Stimulated activated CD4-positive, alpha-beta T cell treated with anti-CD3 and anti-CD28 coated beads, Interleukin-1b, Interleukin-23, amount 100 ng/mL, for 1 hour (primary cell): ENCODE results near the gene BNC2.

Experiments used
- DNase-seq, 2 donors: peaks; one replicate each; pipeline ENCODE4 v3.0.0-alpha.2; 2020; ENCODE audit warnings: low read depth in 2 of 2

Gene BNC2

DNA sequence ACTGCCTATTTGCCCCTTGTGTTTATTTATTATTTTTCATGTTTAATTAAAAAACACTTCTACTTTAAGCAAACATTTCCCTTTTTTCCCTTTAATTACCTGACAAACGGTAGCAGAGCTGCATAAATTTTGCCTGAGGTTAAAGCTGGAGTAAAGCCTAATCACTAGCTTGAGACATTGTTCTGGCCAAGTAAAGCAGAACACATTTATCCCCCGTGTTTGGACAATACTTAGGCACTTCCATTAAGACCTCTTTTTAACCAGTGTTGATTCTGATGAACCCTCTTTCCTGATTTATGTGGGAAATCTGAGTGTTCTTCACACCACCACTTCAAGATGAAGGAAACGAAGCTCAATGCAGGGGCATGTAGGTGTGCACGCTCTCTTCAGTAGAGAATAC, 54.5 kb downstream of the BNC2 start:
- no peak for DNase-seq

DNA sequence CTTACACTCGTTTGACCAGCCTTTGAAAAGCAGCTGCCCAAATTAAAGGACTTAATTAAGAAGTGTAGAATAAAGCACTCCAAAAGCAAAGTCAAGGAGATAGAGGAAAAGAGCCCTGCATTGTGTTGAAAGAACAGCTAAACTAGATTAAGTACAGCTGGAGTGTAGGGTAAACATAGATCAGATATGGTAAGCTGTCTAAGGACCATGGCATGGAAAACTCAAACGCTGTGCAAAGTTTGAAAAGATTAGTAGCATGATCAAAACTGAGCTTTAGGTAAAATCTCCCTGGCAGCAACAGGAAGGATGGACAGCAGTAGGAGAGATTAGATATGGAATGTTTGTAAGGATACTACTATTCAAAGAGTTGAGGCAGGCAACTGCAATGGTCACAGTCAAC, 55.4 kb downstream of the BNC2 start:
- no peak for DNase-seq

DNA sequence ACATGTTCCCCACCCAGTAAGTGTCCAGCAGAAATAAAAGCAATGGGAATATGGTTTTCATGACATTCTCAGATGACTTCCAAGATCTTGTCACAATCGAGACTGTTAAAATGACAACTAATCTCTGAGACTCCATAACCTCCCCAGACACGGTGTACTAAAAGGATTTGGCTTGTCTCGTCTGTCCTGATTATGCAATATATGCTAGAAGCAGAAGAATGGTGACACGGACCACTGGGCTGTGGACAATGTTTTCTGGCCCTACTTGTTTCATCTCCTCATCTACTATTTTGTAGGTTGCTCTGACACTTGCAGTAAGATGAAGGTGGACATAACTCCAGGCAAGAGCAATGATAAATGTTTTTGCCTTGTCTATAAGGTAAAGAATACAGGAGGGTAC, 56.6 kb downstream of the BNC2 start:
- no peak for DNase-seq

DNA sequence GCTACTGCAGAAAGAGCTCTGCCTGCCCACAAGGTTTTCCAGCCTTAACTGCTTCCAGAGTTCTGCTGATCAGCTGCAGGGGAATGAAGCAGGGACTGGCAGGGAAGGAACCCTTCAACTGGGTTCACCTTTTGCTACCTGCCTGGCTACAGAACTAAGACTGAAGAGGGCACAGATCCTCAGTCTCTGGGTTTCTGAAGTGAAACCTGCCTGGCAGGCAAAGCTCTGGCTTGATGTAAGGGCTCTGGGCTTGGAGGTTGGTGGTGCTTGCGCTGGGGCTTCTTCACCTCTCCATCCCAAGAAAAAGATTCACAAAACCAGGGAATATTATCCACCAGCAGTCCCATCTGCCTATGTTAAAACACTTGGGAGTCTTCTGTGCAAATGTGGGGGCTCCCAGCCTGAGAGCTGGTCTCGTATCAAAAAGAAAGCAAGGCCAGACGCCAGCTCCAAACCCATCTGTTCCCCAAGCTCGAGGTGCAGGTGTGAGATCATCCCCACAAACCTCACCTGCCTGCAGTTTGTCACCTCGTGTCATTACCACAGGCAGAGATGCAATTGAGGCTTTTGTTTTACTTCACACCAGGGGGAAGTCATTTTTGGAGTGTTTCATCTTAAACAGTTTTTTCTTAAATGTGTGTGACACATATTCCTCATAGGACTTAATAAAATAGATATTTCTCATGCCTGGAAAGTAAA, 58.3 kb downstream of the BNC2 start:
- no peak for DNase-seq

- no peak for DNase-seq
Observed at GRCh38 chr9:16809912-16810610, 60.4 kb downstream of the BNC2 start.

GRCh38 chr9:16806674-16807073, 63.8 kb downstream of the BNC2 start:
- no peak for DNase-seq

- DNase-seq: no peak
Observed at GRCh38 chr9:16803648-16804047, 66.8 kb downstream of the BNC2 start.

GRCh38 chr9:16801871-16802466, 68.5 kb downstream of the BNC2 start:
- DNase-seq: no peak

GRCh38 chr9:16796304-16796825, 74.1 kb downstream of the BNC2 start:
- DNase-seq: no peak

DNA sequence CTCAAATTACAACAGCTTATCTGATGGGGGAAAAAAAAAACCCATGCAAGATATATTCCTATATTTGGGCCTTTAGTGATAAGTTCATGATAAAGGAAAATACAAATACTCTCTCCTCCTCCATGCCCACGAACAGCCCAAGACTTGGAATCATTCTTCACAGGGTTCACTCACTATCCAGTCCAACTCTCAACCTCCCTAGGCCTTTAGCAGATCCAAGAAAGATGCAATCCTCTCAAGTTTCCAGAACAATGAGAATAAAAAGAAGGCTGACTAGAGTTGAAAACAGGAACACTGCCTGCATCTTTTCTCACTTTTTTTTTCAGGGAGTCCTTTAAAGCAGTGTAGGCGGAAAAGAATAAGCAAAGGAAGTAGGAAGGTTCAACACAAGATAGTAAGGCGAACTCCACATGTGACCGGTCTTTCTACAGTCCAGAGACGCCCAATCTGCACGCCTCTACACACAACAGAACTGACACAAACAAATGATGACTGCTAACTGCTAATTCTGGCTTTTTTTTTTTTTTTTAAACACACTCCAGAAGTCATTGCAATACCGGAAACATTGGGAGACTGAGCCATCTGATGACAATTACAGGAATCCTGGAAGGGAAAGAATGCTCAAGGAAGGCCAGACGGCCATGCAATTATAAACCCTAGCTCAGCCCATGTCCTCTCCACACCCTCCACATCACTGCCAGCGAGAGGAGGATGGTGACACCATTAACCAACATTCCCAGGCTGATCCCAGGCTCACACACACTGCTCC, 75.4 kb downstream of the BNC2 start:
- no peak for DNase-seq

GRCh38 chr9:16794103-16794502, 76.4 kb downstream of the BNC2 start:
- no peak for DNase-seq

DNA sequence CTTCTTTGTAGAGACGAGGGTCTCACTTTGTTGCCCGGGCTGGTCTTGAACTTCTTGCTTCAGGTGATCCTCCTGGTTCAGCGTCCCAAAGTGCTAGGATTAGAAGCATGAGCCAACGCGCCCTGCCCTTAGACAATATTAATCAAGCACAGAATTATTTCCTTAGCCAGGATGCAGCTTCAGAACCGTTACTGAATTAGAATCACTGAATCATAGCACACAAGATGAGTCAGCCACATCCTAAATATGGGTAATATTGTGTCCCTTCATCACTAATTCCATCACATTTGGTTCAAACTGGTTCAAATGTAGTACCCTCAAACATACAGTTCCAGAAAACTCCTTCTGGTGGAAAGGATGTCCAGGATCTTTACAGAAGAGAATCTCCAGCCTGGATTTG, 82.7 kb downstream of the BNC2 start:
- DNase-seq: no peak

DNA sequence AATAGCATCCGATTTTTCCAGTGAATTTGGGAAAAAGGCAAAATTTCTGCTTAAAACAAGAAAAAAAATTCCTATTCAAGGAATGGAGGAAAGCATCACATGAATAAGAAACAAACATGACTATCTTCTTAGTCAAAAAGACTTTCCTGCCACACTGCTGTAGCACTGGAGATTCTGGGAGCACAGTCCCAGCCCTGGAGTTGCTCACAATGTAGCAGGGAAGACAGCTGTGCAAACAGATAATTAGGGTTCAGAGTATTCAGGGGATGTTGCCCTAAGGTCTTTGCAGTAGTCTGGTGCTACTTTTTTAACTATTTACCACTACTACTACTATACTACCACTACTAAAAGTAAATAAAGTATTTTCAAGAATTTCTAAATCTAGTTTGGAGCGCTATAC, 86.5 kb downstream of the BNC2 start:
- no peak for DNase-seq

GRCh38 chr9:16782490-16782889, 88.0 kb downstream of the BNC2 start:
- DNase-seq: no peak

DNA sequence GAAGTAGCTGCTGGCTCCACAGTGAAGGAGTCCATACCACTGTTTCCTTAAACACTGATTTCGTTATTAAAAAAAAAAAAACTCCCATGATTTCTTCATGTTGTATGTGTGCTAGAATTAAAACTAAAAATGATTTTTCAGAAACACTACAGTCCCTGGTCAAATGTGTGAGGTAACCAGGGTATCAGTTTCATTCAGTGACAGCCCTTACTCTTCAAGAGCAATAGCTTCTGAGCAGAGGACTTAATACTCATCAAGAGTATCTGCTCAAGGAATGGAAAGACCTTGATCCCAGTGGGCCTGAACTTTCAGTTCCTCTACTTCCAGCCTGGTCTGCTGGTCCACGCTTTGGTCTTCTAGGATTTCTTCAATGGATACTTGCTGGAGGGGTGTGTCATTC, 95.1 kb downstream of the BNC2 start:
- no peak for DNase-seq

- no peak for DNase-seq
Observed at GRCh38 chr9:16773617-16774016, 96.9 kb downstream of the BNC2 start.

- DNase-seq: no peak
Observed at GRCh38 chr9:16773116-16773515, 97.4 kb downstream of the BNC2 start.

GRCh38 chr9:16771356-16771755, 99.1 kb downstream of the BNC2 start:
- DNase-seq: no peak

GRCh38 chr9:16769291-16769690, 101.2 kb downstream of the BNC2 start:
- DNase-seq: no peak

GRCh38 chr9:16768816-16769215, 101.7 kb downstream of the BNC2 start:
- no peak for DNase-seq

GRCh38 chr9:16767366-16767765, 103.1 kb downstream of the BNC2 start:
- no peak for DNase-seq

DNA sequence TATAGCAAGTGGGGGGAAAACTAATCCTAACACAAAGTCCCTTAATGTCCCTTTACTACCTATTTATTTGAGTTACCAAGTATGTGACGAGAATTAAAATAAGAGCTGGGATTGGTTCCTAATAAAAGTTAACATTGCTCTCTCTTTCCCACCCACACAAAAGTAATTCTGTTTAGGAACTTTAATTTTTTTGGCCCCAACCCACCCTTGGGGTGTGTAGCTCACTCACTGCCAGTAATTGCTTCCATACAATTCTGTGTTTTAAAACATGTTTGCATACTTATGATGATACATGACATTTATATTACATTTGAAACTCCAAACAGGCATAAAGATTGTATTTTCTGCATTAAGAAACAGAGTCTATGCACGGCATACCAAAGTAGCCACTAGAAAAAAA, 106.5 kb downstream of the BNC2 start:
- DNase-seq: no peak
